SK-N-SH treated with all-trans-retinoic acid at 6 μM for 48 hours (cell line): ENCODE data around the gene PLA2G4A.
A peak's percentile ranks its signal among the peaks of the same experiment; 100 is the strongest.

Experiments
- ATAC-seq: fragments of 200-7000 bp; cut with Tn5 transposase; 3 replicates; pipeline ENCODE4 v1.9.1; 2020; ENCODE audit warnings: mild to moderate bottlenecking, moderate library complexity
- BACH2 ChIP-seq: fragments of 250-450 bp; sonication (Bioruptor Pico); IDR thresholded peaks from 2 replicates; pipeline ENCODE4 v1.9.0; 2021; ENCODE audit warnings: mild to moderate bottlenecking, borderline replicate concordance
- CSDC2 ChIP-seq: fragments of 250-450 bp; sonication (Bioruptor Pico); IDR thresholded peaks from 2 replicates; pipeline ENCODE4 v1.5.0; 2020; ENCODE audit warnings: mild to moderate bottlenecking, moderate library complexity
- ESRRG ChIP-seq: fragments of 250-450 bp; sonication (Bioruptor Pico); IDR thresholded peaks from 2 replicates; pipeline ENCODE4 v1.6.1; 2021; ENCODE audit warnings: mild to moderate bottlenecking
- GLIS3 ChIP-seq: fragments of 250-450 bp; sonication (Bioruptor Pico); IDR thresholded peaks from 2 replicates; pipeline ENCODE4 v1.5.0; 2020; ENCODE audit warnings: mild to moderate bottlenecking, moderate library complexity
- ISL1 ChIP-seq: fragments of 250-450 bp; sonication (Bioruptor Pico); IDR thresholded peaks from 2 replicates; pipeline ENCODE4 v2.1.2; 2022; ENCODE audit warnings: mild to moderate bottlenecking, moderate library complexity
- OSR1 ChIP-seq: fragments of 250-450 bp; sonication (Bioruptor Pico); IDR thresholded peaks from 2 replicates; pipeline ENCODE4 v1.8.0; 2022; ENCODE audit warnings: moderate library complexity, mild to moderate bottlenecking, inconsistent platforms
- PPARA ChIP-seq: fragments of 250-450 bp; sonication (Bioruptor Pico); IDR thresholded peaks from 2 replicates; pipeline ENCODE4 v1.5.0; 2020; ENCODE audit warnings: mild to moderate bottlenecking, borderline replicate concordance
- SNAI2 ChIP-seq: fragments of 250-450 bp; sonication (Bioruptor Pico); IDR thresholded peaks from 2 replicates; pipeline ENCODE4 v1.5.0; 2020; ENCODE audit warnings: mild to moderate bottlenecking, moderate library complexity
- TOX ChIP-seq: fragments of 250-450 bp; sonication (Bioruptor Pico); IDR thresholded peaks from 2 replicates; pipeline ENCODE4 v1.8.0; 2021; ENCODE audit warnings: mild to moderate bottlenecking, moderate library complexity, borderline replicate concordance
- ZC3H10 ChIP-seq: fragments of 250-450 bp; sonication (Bioruptor Pico); IDR thresholded peaks from 2 replicates; pipeline ENCODE4 v1.5.1; 2021; ENCODE audit warnings: mild to moderate bottlenecking, moderate library complexity
- ZFP3 ChIP-seq: fragments of 250-450 bp; sonication (Bioruptor Pico); IDR thresholded peaks from 2 replicates; pipeline ENCODE4 v1.5.0; 2020; ENCODE audit warnings: mild to moderate bottlenecking, moderate library complexity
- ZFP30 ChIP-seq: fragments of 450-650 bp; formaldehyde crosslinking; IDR thresholded peaks from 2 replicates; pipeline ENCODE4 v1.5.0; 2022; ENCODE audit warnings: mild to moderate bottlenecking, moderate library complexity
- ZNF565 ChIP-seq: fragments of 450-650 bp; formaldehyde crosslinking; conservative IDR thresholded peaks from 2 replicates; pipeline ENCODE4 v1.5.0; 2020; ENCODE audit warnings: low read depth, mild to moderate bottlenecking, moderate library complexity
- ZNF70 ChIP-seq: fragments of 450-650 bp; formaldehyde crosslinking; IDR thresholded peaks from 2 replicates; pipeline ENCODE4 v1.5.0; 2020; ENCODE audit warnings: mild to moderate bottlenecking, moderate library complexity
- ZNF8 ChIP-seq: fragments of 450-650 bp; formaldehyde crosslinking; IDR thresholded peaks from 2 replicates; pipeline ENCODE4 v1.5.0; 2020; ENCODE audit warnings: mild to moderate bottlenecking, moderate library complexity
- TF ChIP-seq, protein P1 (sequence below): fragments of 250-450 bp; sonication (Bioruptor Pico); IDR thresholded peaks from 2 replicates; pipeline ENCODE4 v1.5.1; 2021; ENCODE audit warnings: mild to moderate bottlenecking, moderate library complexity
- TF ChIP-seq, protein P2 (sequence below): fragments of 250-450 bp; sonication (Bioruptor Pico); IDR thresholded peaks from 2 replicates; pipeline ENCODE4 v1.8.0; 2020; ENCODE audit warnings: mild to moderate bottlenecking, moderate library complexity, borderline replicate concordance
- TF ChIP-seq, protein P3 (sequence below): fragments of 250-450 bp; sonication (Bioruptor Pico); IDR thresholded peaks from 2 replicates; pipeline ENCODE4 v1.5.1; 2020; ENCODE audit warnings: low read depth, mild to moderate bottlenecking, moderate library complexity
- TF ChIP-seq, protein P4 (sequence below): fragments of 250-450 bp; sonication (Bioruptor Pico); IDR thresholded peaks from 2 replicates; pipeline ENCODE4 v1.5.0; 2020; ENCODE audit warnings: mild to moderate bottlenecking, moderate library complexity

PLA2G4A gene

DNA sequence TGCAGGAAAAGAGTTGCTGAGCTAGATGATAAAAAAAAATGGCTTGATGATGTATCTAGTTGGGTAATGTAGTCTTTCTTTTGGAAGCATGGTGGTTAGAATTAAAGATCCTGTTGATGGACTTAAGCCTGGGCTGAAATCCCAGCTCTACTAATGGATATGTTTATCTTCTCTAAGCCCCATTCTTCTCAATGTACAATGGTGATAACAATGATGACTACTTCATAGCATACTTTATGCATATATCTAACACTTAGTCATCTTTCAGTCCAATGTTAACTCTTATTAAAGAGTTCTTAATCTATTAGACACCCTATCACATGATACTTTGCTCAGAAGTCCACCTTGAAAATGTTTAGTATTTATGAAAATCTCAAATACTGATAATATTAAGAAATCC is 189.5 kb downstream of the PLA2G4A start:
- no peak for ATAC-seq
- TF ChIP-seq, protein P1, sequence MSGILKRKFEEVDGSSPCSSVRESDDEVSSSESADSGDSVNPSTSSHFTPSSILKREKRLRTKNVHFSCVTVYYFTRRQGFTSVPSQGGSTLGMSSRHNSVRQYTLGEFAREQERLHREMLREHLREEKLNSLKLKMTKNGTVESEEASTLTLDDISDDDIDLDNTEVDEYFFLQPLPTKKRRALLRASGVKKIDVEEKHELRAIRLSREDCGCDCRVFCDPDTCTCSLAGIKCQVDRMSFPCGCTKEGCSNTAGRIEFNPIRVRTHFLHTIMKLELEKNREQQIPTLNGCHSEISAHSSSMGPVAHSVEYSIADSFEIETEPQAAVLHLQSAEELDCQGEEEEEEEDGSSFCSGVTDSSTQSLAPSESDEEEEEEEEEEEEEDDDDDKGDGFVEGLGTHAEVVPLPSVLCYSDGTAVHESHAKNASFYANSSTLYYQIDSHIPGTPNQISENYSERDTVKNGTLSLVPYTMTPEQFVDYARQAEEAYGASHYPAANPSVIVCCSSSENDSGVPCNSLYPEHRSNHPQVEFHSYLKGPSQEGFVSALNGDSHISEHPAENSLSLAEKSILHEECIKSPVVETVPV = no peak
- TF ChIP-seq CSDC2 (no peak), ZNF70 (no peak), PPARA (CRISPR knock-in tag) (no peak)
- TF ChIP-seq, all 23 proteins: peak for 0

DNA sequence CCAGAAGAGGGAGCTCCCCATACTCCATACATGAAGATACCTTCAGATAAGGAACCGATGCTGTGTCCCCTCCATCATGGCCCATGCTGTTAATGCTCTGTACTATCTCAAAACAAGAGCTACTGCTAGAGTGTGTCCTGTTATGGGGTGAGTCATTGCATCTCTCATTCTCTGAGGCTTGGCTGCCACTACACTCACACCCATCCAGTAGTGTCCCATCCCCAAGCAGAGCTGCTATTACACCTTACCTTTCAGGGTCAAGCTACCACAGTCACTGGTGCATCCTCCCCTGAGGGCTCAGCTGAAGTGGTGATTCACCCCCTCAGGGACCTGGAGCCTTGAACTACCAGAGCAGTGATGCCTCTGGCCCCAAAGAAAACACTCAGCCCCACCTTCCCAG is 198.5 kb downstream of the PLA2G4A start:
- TF ChIP-seq CSDC2 (no peak), BACH2 (CRISPR knock-in tag) (no peak), ZFP30 (CRISPR knock-in tag) (no peak), TOX (CRISPR knock-in tag) (no peak)
- no peak for ATAC-seq

DNA sequence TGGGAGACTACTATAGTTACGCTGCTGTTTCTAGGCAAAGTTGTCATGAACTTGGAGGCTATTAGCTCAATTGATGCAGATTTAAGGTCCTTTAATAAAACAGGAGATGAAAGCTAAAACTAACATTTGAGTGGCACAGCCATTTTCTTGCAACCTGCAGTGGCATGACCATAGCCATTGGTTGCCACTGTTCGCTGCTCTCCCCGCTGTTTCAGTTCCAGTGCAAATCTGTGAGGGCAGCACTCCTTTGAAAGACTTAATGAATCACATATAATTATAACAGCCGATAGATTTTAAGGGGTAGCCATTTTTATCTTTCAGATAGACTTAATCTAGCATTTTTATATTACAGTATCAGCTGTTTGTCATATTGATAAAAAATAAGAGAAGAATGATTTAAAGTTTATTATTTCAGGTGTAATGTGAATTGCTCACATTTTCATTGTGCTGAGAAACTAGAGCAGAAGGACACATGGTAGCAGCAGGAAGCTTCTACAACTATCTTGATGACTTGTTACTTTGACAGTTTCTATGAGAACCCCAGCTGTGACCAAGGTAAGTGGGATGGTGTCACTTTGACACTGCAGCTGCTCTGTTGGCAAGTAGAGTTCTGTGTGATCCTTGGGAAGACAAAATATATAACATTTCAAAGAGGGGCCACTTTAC is 203.7 kb downstream of the PLA2G4A start:
- no peak for ATAC-seq
- TF ChIP-seq ZNF8 (CRISPR knock-in tag) = no peak
- TF ChIP-seq ZFP3 (CRISPR knock-in tag) = no peak
- TF ChIP-seq ZC3H10 (CRISPR knock-in tag) = no peak
- TF ChIP-seq, protein P2, sequence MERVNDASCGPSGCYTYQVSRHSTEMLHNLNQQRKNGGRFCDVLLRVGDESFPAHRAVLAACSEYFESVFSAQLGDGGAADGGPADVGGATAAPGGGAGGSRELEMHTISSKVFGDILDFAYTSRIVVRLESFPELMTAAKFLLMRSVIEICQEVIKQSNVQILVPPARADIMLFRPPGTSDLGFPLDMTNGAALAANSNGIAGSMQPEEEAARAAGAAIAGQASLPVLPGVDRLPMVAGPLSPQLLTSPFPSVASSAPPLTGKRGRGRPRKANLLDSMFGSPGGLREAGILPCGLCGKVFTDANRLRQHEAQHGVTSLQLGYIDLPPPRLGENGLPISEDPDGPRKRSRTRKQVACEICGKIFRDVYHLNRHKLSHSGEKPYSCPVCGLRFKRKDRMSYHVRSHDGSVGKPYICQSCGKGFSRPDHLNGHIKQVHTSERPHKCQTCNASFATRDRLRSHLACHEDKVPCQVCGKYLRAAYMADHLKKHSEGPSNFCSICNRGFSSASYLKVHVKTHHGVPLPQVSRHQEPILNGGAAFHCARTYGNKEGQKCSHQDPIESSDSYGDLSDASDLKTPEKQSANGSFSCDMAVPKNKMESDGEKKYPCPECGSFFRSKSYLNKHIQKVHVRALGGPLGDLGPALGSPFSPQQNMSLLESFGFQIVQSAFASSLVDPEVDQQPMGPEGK (CRISPR knock-in tag) = no peak
- TF ChIP-seq SNAI2 (CRISPR knock-in tag) = no peak
- TF ChIP-seq ISL1 = no peak
- TF ChIP-seq, protein P3, sequence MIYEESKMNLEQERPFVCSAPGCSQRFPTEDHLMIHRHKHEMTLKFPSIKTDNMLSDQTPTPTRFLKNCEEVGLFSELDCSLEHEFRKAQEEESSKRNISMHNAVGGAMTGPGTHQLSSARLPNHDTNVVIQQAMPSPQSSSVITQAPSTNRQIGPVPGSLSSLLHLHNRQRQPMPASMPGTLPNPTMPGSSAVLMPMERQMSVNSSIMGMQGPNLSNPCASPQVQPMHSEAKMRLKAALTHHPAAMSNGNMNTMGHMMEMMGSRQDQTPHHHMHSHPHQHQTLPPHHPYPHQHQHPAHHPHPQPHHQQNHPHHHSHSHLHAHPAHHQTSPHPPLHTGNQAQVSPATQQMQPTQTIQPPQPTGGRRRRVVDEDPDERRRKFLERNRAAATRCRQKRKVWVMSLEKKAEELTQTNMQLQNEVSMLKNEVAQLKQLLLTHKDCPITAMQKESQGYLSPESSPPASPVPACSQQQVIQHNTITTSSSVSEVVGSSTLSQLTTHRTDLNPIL (CRISPR knock-in tag) = no peak
- TF ChIP-seq ESRRG (CRISPR knock-in tag) = no peak
- TF ChIP-seq GLIS3 (CRISPR knock-in tag) = no peak
- TF ChIP-seq ZNF565 (CRISPR knock-in tag) = no peak
- no peak for TF ChIP-seq OSR1 (CRISPR knock-in tag)
- TF ChIP-seq PPARA (CRISPR knock-in tag) = no peak
- TF ChIP-seq, protein P1 = no peak
- no peak for TF ChIP-seq BACH2 (CRISPR knock-in tag)

DNA sequence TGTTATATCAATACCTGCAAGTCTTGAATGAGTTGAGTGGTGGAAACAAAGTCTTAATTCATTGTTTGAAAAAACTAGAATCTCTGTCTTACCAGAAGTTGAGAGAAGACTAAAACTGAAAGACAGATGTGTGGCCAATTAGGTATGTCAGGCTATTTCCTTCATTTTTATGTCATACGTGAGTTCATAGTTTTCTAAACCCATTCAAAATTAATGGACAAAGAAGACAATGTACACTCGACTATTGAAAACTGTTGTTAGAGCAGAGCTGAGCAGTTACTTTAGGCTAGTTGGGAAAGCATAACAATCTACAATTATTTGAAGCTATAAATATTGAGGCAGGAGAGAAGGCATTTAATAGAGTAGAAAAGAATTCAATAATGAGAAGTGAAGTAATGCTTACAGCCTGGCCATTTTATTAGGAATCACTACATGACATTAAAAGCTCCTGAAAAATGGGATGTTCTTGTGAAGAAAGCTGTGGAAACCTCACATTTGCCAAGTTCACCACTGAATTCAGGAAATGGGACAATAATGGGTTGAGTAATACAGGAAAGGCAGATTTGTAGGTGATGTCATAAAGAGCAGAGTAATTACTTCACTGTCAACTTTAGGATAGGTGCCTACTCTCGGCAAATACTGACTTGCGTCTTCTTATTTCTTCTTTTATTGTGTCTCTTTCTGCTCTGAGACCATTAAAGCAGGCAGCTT is 204.4 kb downstream of the PLA2G4A start:
- no peak for ATAC-seq
- TF ChIP-seq, protein P4, sequence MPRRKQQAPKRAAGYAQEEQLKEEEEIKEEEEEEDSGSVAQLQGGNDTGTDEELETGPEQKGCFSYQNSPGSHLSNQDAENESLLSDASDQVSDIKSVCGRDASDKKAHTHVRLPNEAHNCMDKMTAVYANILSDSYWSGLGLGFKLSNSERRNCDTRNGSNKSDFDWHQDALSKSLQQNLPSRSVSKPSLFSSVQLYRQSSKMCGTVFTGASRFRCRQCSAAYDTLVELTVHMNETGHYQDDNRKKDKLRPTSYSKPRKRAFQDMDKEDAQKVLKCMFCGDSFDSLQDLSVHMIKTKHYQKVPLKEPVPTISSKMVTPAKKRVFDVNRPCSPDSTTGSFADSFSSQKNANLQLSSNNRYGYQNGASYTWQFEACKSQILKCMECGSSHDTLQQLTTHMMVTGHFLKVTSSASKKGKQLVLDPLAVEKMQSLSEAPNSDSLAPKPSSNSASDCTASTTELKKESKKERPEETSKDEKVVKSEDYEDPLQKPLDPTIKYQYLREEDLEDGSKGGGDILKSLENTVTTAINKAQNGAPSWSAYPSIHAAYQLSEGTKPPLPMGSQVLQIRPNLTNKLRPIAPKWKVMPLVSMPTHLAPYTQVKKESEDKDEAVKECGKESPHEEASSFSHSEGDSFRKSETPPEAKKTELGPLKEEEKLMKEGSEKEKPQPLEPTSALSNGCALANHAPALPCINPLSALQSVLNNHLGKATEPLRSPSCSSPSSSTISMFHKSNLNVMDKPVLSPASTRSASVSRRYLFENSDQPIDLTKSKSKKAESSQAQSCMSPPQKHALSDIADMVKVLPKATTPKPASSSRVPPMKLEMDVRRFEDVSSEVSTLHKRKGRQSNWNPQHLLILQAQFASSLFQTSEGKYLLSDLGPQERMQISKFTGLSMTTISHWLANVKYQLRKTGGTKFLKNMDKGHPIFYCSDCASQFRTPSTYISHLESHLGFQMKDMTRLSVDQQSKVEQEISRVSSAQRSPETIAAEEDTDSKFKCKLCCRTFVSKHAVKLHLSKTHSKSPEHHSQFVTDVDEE (CRISPR knock-in tag) = no peak
- peak; percentile 61 for TF ChIP-seq ZC3H10 (CRISPR knock-in tag)
